ENCODE measurements around the gene AQP6. TPM values are rescaled to one million over a fixed set of nuclear protein-coding genes. Genes with fewer than 3 reads are reported as not detected.
"Not testable (repeated sequence)": the region's sequence is repeated elsewhere in the genome, so short reads cannot be mapped to it uniquely, and the experiment has no call there.

Gene AQP6
- total RNA-seq, 1 donor from 2014 or later = not detected

DNA sequence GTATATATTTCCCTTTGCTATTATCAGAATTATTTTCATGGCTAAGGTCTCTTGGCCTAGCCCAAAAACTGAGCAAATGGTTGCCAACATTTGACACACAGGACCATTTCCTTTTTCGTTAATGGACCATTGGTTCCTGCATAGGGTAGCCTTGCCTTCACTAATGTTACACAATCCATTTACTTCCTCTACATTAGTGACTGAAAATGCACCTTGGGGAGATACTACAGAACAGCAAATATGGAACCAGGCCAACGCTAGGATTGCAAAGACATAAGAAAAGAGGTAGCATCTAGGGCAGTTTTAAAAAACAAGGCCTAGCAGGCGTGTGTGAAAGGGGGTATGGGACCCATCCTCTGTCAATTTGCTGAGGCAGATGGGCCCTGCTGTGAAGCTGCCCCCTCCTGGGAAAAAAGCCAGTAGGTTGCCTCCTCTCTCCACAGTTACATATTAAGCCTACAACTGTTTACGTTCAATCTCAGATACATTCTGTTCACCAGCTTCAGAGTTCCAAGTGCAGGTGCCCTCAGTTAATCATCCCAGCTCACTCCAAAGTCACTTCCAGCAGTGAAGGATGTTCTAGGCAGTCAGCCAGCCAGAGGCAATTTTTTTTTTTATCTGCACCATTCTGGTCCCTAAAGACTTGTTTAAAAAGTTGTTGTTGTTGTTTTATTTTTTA is 15.0 kb downstream of the AQP6 start:
- DNase-seq (ENCODE audit: extremely low read depth, low read depth, low spot score) = no peak

DNA sequence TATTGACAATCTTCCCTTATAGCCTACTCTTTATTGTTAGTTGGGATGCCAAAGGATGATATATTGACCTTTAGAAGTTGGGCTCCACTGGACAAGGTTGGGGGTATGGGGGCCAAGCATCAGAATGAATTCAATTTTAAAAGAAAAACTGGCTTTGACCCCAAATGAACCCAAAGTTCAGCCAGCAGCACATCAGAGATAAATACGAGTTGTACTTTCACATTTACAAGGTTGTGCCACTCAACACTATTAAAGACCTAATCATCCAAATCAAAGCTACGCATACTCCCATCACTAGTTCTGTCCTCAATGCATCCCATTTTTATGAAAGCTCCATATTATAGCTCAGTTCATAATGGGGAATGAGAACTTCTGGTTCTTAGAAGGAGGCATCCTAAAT is 16.7 kb downstream of the AQP6 start:
- not testable (repeated sequence) for DNase-seq (ENCODE audit: extremely low read depth, low read depth, low spot score)

DNA sequence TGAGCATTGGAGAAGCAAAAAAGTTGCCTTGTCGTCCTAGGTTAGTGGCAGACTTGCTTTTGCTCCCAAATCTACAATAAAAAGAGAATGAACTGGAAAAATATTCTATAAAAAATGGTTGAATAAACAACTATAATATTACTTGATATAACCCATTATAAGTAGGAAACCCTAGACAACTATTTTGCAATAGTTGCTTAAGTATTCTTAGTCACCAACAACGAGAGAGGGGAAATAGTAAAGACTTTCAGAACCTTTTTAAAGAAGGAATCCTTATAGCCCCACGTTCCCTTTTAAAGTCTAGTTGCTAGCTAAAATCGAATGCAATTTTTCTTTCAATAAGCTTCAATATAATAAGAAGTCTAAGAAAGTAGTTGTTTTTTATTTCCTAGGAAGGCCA is 17.5 kb downstream of the AQP6 start:
- no peak for DNase-seq (ENCODE audit: extremely low read depth, low read depth, low spot score)

DNA sequence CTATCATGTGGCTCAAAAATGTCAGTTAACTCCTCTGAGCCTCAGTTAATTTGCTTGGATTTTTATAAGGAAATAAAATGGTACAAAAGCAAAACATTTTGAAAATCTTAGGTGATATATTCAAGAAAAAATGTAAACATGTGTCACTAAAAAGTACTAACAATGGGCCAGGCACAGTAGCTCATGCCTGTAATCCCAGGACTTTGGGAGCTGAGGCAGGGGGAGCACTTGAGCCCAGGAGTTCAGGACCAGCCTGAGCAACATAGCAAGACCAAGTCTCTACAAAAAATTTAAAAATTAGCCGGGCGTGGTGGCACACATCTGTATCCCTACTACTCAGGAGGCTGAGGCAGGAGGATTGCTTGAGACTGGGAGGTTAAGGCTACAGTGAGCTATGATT is 25.7 kb downstream of the AQP6 start:
- DNase-seq (ENCODE audit: extremely low read depth, low read depth, low spot score) = no peak

DNA sequence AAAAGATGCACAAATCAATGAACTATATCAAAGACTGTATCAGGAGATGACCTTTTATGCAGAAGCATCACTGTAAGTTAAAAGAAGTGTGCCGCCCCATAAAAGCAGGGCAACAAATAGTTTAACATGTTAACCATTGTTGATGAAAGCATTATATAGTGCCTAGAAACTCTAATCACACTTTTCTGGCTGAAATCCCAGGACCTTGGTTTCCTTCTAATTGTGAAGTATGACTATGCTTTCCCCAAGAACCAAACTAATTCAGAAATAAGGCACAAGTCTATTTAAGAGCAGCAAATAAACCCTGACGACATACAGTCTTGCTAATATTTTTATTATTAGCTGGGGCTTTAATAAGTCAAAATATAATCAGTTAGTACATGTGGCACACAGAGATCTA is 30.8 kb downstream of the AQP6 start:
- no peak for DNase-seq (ENCODE audit: extremely low read depth, low read depth, low spot score)

DNA sequence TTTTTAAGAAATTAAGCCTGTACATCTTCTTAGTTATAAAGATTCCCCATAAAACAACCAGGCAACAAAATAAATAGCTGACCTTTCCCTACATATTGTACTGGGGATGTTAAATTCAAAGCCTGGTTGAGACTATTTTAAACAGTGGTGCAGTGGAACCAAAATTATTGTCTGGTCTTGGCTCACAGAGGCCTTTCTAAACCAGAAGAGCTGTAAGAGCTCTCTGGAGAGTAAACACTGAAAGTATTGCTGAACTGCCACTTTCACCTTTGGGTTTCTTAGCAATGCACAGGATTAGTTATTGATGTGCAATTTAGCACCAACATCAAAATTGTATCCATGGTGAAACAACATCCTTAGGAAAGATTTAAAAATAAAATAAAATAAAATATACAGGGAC is 31.9 kb downstream of the AQP6 start:
- no peak for DNase-seq (ENCODE audit: extremely low read depth, low read depth, low spot score)

DNA sequence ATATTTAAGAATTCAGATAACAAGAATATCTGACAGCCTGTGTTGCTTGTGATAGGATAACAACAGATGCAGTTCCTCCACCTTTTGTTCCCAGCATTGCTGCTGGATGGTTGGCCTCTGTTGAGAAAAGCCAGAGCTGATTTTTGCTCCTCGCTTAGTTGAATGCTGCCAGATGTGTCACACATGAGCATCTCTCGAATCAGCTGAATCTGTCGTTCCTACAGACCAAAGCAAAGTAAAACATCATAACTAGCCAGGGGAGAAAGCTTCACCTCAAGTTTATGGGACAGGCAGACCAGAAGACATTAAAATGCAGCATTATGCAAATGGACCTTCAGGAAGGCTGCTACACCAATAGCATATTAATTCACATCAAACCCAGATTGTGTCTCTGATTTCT is 32.4 kb downstream of the AQP6 start:
- no peak for DNase-seq (ENCODE audit: extremely low read depth, low read depth, low spot score)

DNA sequence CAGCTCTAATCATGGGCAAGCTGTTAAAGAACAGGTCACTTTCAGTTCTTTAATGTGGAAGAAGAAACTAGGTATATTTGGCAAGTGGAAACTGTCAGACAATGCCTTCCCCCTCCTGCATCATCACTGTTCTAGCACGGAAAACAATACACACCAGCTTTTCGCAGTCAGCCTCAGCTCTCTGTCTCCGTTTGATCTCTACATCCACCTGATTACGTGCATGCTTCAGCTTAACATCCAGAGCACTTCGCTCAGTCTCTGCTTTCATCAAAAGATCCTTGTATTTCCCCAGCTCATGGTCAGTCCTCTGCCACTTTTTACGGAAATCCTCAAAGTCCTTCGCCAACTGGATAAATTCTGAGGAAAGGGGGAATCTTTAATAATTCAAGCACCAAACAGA is 33.5 kb downstream of the AQP6 start:
- no peak for DNase-seq (ENCODE audit: extremely low read depth, low read depth, low spot score)

DNA sequence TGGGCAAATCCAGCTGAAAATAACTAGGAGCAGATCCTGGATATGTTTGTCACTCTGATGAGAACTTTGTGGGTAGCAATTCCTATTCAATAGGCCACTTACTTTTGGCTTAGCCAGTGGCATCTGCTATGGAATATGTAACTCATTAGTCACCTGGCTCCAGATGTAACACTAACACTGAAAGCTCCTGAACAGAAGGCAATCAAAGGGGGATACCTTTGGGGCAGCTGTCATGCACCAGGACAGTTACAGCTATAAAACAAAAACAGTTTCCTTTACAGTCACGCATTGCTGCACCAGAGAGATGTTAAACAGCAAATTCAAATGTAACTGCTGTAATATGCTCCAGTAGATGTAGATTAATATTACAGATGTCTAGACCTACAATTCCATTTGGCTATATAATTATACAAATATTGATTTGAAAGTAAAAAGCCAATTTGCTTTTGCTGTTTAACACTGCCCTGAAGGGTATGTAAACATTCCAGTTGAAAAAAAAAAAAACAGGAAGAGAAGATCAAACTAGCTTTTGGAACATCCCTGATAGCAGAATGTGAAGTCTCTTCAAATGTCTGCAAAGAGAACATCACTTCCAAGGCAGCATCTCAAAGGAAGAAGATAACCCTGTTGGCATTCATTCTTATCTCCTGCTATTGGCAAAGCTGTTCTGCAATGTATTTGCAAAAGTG is 34.2 kb downstream of the AQP6 start:
- no peak for DNase-seq (ENCODE audit: extremely low read depth, low read depth, low spot score)

DNA sequence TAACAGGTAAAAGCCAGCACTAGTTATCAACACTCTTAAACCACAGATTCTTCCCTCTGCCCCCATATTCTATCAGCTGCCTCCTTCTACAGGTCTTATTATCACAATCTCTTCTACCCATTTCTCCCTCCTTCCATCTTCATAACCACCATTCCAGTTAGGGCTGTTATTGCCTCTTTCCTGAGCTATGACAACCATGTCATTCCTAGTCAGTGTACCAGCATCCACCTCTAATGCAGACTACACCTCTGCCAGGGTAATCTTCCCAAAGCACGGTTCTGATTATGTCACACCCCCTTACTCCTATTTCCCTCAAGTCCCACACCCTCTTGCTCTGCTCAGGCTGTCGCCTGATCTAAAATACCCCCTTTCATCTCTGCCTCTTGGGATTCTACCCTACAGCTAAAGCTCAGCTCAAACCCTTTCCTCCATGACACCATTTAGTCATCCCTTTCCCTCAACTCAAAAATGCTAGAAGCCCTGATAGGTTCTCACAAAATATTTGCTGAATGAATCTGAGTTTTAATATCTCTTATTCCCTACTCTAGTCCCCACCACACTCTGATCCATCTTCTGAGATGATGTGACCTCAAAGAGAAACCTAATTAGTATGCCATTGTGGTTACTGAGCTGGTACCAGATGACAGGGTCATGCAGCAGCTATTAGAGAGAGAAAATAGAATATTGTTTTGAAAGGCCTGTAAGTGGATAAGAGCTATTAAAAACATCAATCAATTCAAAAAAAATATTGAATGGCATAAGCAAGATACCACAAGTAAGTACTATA is 40.8 kb downstream of the AQP6 start:
- no peak for DNase-seq (ENCODE audit: extremely low read depth, low read depth, low spot score)

DNA sequence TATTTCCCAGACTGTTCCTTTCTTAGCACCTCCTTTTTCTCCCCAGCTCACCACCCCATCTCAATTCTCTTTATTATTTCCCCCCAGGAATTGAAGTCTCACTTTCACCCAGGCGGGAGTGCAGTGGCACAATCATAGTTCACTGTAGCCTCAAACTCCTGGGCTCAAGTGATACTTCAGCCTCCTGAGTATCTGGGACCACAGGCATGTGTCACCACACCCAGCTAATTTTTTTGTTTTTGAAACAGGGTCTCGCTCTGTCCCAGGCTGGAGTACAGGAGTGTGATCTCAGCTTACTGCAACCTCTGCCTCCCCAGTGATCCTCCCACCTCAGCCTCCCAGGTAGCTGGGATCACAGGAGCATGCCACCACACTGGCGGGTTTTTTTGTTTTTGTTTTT is 41.6 kb downstream of the AQP6 start:
- no peak for DNase-seq (ENCODE audit: extremely low read depth, low read depth, low spot score)

DNA sequence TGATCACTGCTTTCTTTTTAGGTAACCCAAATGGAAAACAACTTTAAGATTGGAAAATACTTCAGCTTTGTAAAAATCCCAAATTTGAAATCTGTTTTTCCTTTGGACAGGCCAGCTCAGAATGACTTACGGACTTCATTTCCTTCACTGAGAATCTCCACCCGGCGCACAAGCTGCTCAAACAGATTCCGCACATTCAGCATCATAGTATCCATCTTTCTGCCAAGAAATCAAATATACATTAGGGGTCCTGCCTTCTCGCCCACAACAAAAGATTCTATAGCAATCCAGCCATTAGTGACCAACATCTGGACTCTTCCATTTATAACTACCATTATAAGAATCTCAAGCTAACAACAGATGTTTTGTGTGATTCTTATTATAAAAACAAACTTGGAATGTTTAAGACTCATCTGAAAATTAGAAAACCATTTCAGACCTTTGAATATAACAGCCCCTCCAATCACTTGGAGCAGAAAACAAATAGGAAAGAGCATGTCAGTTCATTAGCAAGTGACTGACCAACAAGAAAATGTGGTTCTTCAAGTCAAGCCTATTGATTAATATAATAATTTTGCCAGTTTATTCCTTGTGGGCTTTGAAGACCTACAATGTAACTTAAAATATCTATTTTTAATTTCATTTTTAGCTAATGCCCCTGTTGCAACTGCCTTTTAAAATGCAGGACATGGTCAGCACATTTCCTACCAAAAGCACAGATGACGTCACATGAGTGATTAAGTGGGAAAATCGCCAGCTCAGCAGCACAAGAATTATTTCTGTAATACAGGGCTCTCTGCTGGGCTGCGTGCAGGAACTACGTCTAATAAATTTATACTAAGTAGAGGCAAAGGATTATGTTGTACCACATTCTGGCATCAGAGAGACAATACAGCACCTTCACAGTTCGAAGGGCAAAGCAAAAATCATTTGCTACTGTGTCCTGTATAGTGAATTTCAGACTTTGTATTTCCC is 44.0 kb downstream of the AQP6 start:
- peak; percentile 63 for DNase-seq (ENCODE audit: extremely low read depth, low read depth, low spot score)

DNA sequence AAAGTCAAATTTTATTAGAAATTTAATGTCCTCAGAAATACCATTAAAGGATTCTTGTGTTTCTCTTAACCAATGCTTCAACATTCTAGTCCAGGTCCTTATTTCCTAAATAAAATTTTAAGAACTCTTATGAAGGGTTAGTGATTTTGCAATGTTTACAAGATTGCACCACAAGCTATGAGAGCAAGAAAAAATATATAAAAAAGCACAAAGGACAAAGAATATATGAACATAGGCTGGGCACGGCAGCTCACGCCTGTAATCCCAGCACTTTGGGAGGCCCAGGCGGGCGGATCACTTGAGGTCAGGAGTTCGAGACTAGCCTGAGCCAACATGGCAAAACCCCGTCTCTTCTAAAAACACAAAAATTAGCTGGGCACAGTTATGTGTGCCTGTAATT is 44.9 kb downstream of the AQP6 start:
- no peak for DNase-seq (ENCODE audit: extremely low read depth, low read depth, low spot score)

DNA sequence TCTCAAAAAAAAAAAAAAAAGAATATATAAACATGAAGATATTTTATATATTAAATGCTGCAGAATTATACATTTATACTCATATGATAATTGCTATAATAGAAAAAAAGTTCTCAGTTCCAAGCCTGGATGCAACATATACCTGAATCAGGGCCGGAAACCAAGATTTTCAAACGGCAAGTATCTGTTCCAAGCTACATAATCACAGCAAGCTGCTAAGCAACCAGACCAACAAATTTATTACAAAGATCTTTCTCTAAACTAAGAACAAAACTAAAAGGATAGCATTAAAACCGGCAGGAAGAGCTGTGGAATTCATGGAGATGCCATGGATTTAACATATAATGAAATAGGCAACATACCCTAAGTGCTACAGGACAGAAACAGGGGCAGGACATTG is 45.4 kb downstream of the AQP6 start:
- no peak for DNase-seq (ENCODE audit: extremely low read depth, low read depth, low spot score)

DNA sequence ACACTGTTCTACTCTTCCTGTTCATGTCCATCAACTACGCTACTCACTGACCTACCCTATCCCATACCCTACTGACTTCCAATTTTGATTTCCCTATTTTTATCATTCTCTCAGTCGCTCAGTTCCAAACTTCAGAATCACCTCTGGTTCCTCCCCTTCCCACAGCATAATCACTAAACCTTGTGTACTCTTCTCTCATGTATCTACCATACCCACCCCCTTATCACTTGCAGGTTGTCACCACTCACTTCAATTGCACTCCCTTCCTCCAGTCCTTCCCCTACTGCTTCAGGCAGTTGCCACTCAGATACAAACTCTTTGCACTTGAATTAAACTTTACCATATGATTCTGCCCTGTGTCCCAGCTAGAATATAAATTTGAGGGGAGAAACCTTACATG is 46.2 kb downstream of the AQP6 start:
- DNase-seq (ENCODE audit: extremely low read depth, low read depth, low spot score) = no peak

DNA sequence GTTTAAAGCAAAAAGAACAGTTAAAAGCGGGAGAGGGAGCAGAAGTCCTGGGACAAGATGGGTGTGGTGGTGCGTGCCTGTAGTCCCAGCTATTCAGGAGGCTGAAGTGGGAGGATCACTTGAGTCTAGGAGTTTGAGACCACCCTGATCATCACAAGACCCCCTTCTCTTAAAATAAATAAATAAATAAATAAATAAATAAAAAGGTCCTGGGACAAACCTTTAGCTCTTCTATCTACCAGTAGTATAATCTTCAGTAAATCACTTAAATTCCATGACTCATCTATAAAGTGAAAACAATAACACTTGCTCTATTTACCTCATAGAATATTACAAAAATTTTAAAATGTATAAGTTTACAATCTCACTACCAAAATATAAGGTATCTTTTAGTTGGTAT is 46.8 kb downstream of the AQP6 start:
- DNase-seq (ENCODE audit: extremely low read depth, low read depth, low spot score) = no peak

DNA sequence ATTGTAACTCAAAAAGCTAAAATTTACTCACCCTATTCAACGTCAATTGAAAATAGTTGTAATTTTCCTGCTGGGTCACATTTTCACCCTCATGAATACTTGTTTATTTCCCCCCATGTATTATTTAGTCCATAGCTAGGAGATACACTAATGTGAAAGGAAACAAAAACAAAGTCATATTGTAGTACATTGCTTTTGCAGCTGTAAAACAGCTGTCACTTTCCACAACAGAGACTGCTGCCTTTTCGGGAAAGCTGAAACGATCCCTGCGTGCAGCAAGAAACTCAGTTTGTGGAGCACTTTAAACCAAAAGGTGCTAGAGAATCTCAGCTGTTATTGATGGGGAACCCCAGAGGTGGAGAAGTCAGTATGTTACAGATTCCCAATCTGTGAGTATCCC is 48.3 kb downstream of the AQP6 start:
- DNase-seq (ENCODE audit: extremely low read depth, low read depth, low spot score) = no peak

DNA sequence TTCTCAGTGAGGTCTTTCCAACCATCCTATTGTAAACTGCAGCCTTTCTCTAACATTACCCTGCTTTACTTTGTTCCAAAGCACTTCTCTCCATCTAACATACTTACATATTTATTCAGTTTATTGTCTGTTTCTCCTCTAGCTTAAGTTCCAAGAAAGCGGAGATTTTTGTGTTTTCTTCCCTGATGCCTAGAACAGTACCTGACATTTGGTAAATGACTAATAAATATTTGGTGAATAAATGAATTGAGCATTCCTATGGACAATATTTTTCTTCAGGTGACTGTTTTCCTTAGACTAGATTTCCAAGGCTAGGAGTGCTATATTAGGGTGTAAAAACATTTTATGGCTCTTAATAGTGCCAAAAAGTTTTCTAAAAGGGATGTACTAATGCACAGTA is 50.2 kb downstream of the AQP6 start:
- DNase-seq (ENCODE audit: extremely low read depth, low read depth, low spot score) = no peak

DNA sequence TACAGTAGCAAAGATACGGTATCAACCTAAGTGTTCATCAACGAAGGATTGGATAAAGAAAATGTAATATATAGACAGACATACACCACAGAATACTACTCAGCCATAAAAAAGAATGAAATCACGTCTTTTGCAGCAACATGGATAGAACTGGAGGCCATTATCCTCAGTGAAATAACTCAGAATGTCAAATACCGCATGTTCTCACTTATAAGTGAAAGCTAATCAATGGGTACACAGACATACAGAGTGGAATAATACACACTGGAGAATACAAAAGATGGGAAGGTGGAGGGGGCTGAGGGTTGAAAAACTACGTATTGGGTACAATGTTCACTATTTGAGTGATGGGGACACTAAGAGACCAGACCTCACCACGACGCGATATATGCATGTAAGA is 51.5 kb downstream of the AQP6 start:
- DNase-seq (ENCODE audit: extremely low read depth, low read depth, low spot score) = no peak

DNA sequence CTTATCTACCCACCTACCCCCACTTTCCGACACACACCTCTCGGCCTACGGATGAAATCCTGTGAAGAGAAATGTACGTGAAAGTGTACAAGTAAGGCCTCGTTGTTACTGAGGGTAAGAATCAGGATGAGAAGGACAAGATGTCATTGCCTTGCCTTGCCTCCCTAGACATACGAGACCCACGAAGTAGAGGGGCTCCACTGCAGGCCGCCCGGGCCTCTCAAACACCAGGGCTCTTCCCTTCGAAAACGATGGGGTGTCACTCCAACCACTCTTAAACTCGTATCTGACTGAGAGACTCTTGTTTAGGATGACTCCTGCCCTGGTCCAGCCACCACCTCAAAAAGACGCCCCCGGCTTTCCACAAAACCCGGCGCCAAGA is 52.0 kb downstream of the AQP6 start:
- no peak for DNase-seq (ENCODE audit: extremely low read depth, low read depth, low spot score)
